HUES48 (cell line): ENCODE data around the gene FKBP1C.

ENCODE experiments used
- H3K27ac ChIP-seq: one replicate; pipeline ENCODE4 v1.7.0; 2013; ENCODE audit warnings: low read depth, low read length, inconsistent platforms
- H3K27me3 ChIP-seq: 2 replicates; pipeline ENCODE4 v1.6.1; 2013; ENCODE audit warnings: mild to moderate bottlenecking, low read length; ENCODE audit not compliant: control insufficient read depth, insufficient read depth
- H3K36me3 ChIP-seq: 2 replicates; pipeline ENCODE4 v1.6.1; 2013; ENCODE audit warnings: low read length; ENCODE audit not compliant: control insufficient read depth, insufficient read depth
- H3K4me1 ChIP-seq: 2 replicates; pipeline ENCODE4 v1.6.1; 2013; ENCODE audit warnings: mild to moderate bottlenecking, low read length; ENCODE audit not compliant: control insufficient read depth, insufficient read depth
- H3K4me3 ChIP-seq: 2 replicates; pipeline ENCODE4 v1.5.1; 2013; ENCODE audit warnings: mild to moderate bottlenecking, low read depth, low read length
- H3K9ac ChIP-seq: 2 replicates; pipeline ENCODE4 v1.6.1; 2013; ENCODE audit warnings: mild to moderate bottlenecking, low read depth, low read length, moderate library complexity
- H3K9me3 ChIP-seq: 2 replicates; pipeline ENCODE4 v1.6.1; 2013; ENCODE audit warnings: low read length; ENCODE audit not compliant: control insufficient read depth, insufficient read depth

FKBP1C gene

GRCh38 chr6:63261820-63262219 lies 50.6 kb downstream of the FKBP1C start:
- no peaks in the 10 kb centered on the region for H3K27me3 ChIP-seq
- peaks cover 13% of the 10 kb centered on the region for H3K4me1 ChIP-seq
- no peaks in the 10 kb centered on the region for H3K36me3 ChIP-seq
- no peak overlapping the region for H3K4me3 ChIP-seq
- H3K27ac ChIP-seq, result no peak overlapping the region
- no peak overlapping the region for H3K9ac ChIP-seq
- H3K9me3 ChIP-seq, result no peaks in the 10 kb centered on the region
